ENCODE data around the gene GGCX. TPM values are rescaled to one million over a fixed set of nuclear protein-coding genes. Genes with fewer than 3 reads are reported as not detected.
"Not testable (repeated sequence)": the region's sequence is repeated elsewhere in the genome, so short reads cannot be mapped to it uniquely, and the experiment has no call there.

The GGCX gene
- total RNA-seq, 1 donor from 2014 or later = 45.6 TPM

DNA sequence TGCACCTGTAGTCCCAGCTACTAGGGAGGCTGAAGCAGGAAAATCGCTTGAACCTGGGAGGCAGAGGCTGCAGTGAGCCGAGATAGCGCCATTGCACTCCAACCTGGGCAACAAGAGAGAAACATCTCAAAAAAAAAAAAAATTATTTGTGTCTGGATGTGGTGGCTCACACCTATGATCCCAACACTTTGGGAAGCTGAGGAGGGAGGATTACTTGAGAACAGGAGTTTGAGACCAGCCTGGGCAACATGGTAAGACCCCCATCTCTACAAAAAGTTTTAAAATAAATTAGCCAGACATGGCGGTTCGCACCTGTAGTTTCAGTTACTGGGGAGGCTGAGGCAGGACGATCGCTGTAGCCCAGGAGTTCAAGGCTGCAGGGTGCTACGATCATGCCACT lies 14.4 kb upstream of the GGCX start:
- DNase-seq (ENCODE audit: low spot score) = no peak

DNA sequence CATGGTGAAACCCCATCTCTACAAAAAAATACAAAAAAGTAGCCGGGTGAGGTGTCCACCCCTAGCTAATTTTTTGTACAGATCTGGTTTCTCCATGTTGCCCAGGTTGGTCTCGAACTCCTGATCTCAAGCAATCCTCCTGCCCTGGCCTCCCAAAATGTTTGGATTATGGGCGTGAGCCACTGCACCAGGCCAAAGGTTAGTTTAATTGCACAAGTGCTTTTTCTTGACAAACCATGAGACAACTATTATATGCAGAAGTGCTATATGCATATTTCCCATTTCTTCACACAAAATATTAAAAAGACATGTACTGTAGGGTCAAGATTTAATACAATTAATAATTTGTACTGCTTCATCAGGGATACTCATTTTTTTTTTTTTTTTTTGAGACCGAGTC lies 5.0 kb upstream of the GGCX start:
- no peak for DNase-seq (ENCODE audit: low spot score)

DNA sequence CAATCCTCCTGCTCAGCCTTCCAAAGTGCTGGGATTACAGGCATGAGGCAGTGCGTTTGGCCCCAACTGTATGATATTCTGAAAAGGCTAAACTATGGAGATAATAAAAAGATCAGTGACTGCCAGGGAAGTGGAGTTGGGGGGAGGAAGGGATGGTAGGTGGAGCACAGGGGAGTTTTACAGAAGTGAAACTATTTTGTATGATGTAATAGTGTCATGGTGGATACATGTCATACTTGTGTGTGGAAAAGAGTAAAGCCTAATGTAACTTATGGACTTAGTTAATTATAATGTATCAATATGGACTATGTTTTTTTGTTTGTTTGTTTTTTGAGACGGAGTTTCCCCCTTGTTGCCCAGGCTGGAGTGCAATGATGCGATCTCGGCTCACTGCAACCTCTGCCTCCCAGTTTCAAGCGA lies 2.9 kb upstream of the GGCX start:
- no peak for DNase-seq (ENCODE audit: low spot score)

DNA sequence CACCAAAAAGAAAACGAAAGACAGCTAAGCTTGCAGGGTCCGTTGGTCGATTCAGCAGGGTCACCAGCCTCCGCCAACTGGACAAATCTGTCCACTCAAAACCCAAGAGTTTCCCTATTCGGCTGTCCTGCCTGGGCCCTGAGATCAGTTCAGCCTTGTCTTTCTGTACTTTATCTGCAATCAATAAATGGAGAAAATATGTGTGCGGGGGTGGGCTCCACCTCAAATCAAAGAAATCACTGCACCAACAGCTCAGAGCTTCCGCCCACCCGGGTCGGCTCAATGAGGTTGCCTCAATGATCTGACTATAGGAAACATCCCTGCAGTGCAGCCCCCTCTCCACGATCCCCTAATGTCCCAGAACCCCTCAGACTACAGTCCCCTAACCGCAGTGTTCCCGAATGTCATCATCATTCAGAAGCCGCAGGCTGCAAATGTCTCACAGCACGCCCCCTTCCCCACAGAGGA lies 447 bp downstream of the GGCX start:
- no peak for DNase-seq (ENCODE audit: low spot score)

DNA sequence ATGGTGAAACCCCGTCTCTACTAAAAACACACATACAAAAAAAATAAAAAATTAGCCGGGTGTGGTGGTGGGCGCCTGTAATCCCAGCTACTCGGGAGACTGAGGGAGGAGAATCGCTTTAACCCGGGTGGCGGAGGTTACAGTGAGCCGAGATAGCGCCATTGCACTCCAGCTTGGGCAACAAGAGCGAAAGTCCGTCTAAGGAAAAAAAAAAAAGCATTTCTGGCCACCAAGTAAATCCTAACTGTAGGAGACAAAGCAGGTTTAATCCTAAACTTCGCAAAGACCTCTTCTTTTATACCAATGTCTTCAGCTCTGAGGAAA lies 928 bp downstream of the GGCX start:
- not testable (repeated sequence) for DNase-seq (ENCODE audit: low spot score)

DNA sequence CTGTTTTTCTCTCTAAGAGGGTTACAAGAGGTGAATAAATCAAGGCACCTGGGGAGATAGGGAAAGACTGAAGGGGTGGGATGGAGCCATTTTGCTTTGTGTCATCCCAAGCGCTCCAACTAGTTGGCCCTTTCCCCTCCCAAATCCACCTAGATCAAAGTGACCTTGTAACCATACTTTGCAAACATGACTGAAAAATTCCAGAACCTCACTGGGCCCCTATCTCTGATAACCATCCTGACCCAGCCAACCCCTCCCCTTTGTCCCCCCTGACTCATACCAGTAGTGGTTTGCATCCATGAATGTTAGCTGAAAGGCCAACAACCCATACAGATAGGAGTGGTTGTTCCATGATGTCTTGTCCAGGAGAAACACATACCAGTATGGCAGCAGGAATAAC lies 3.1 kb downstream of the GGCX start:
- no peak for DNase-seq (ENCODE audit: low spot score)

- DNase-seq (ENCODE audit: low spot score) = no peak
Measured at GRCh38 chr2:85557130-85557529, 4.2 kb downstream of the GGCX start.

DNA sequence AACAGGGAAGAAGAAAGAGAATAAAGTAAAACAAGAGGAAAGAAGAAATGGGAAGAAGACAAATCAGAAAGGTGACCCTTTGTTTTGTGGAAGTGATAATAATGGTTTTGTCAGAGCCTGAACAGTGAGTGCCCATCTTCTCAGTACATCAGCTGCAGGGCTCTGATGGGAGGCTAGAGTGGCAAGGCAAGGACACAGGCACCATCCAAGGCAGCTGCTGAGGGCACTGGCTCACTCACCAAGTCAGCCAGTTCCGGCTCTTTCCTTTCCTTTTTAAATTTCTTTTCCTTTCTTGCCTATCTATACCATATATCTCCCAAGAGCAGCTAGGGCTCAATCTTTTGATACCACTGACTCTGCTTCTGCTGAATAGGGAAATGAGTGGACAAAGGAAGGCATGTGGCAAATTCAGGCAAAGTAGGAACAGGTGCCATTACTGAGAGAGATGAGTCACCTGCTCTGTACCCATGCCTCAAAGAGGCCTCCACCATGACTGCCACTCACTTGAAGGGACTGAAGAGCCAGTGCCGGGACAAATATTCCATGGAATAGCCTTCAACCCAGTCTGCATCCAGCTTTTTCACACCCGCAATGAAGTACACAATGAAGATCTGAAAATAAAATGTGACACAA lies 6.2 kb downstream of the GGCX start:
- no peak for DNase-seq (ENCODE audit: low spot score)

DNA sequence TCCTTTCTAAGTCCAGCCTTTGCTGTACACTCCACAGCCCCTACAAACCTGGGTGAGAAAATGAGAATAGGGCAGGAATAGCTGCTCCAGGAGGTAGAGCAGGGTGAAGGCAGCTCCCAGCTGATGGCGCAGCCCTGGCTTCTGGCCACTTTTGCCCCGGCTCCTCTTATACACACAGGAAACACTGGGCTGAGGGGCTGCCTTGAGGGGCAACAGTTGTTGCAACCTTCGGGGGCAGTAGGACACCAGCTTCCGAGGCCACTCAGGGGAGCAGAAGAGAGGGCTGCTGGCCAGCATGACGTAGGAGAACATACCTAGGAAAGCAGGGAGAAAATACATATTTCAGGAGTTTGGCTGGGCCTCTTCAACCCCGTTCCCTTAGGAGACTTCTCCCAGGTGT lies 8.1 kb downstream of the GGCX start:
- DNase-seq (ENCODE audit: low spot score) = no peak

GRCh38 chr2:85551698-85552678 lies 9.3 kb downstream of the GGCX start:
- no peak for DNase-seq (ENCODE audit: low spot score)

GRCh38 chr2:85550486-85550885 lies 10.8 kb downstream of the GGCX start:
- DNase-seq (ENCODE audit: low spot score) = no peak

GRCh38 chr2:85549826-85550225 lies 11.5 kb downstream of the GGCX start:
- DNase-seq (ENCODE audit: low spot score) = no peak

DNA sequence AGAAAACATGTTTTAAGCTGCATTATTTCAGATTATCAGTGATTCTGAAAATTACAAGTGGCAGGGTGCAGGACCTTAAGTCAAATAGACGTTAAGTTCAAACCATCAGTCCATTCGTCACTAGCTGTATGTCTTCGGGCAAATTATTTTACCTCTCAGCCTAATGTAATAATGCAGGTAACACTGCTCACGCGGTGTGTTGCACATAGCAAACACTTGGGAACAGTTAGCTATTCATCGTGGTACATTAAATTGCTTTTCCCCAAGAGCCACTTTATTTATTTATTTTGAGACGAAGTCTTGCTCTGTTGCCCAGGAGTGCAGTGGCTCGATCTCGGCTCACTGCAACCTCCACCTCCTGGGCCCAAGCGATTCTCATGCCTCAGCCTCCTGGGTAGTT lies 12.2 kb downstream of the GGCX start:
- DNase-seq (ENCODE audit: low spot score) = no peak

- no peak for DNase-seq (ENCODE audit: low spot score)
Measured at GRCh38 chr2:85548608-85548900, 12.7 kb downstream of the GGCX start.

- no peak for DNase-seq (ENCODE audit: low spot score)
Measured at GRCh38 chr2:85547859-85548607, 13.3 kb downstream of the GGCX start.

DNA sequence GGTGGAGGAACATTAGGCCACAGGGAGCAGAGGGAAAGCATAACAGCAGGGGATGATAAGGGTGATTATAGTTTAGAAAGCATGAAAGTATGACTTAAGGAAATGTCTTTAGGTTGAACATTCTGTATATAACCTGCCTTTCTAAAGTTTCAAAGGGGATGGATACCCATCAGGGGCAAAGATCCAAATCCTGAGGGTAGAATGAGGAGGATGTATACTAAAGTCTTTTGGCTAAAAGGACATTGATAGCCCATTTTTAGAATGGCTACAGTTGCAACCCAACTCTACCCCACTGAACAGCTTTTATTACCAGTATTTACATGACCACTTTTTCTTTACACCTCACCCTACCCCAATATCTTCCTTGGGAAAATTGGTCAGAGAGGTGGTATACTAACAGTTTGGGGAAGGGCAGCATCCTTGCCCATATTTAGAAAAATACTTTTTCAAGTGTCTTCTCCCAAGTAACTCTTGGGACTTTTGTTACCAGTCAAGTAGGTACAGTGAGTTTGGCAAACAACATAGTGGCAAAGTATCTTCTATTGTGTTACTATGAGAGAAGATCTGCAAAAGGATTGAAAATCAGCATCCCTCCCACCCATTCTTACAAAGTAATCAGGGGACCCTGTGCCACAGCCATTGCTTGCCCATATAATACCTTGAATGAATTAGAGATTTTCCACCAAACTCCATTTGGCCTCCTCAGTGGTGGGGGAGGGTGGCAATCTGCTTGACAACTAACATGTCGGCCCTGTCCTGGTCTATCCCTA lies 14.0 kb downstream of the GGCX start:
- DNase-seq (ENCODE audit: low spot score) = no peak

DNA sequence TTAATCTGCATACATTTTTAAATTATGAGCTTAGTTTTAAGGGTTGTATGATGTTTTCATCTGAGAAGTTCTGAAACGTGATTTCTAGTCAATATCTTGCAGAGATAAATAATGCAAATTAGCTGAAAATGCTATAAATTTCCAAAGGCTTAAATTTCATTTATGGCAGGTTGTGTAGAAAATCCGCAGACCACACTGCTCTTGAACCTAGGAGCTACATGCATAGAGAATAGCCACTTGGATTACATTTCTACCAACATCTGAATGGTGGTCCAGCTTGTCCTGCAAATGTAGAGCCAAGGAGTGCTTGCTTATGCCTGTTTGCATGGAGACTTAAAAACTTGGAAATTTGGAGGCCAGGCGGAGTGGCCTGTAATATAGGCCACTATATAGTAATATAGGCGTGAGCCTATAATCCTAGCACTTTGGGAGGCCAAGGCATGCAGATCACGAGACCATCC lies 15.5 kb downstream of the GGCX start:
- no peak for DNase-seq (ENCODE audit: low spot score)

DNA sequence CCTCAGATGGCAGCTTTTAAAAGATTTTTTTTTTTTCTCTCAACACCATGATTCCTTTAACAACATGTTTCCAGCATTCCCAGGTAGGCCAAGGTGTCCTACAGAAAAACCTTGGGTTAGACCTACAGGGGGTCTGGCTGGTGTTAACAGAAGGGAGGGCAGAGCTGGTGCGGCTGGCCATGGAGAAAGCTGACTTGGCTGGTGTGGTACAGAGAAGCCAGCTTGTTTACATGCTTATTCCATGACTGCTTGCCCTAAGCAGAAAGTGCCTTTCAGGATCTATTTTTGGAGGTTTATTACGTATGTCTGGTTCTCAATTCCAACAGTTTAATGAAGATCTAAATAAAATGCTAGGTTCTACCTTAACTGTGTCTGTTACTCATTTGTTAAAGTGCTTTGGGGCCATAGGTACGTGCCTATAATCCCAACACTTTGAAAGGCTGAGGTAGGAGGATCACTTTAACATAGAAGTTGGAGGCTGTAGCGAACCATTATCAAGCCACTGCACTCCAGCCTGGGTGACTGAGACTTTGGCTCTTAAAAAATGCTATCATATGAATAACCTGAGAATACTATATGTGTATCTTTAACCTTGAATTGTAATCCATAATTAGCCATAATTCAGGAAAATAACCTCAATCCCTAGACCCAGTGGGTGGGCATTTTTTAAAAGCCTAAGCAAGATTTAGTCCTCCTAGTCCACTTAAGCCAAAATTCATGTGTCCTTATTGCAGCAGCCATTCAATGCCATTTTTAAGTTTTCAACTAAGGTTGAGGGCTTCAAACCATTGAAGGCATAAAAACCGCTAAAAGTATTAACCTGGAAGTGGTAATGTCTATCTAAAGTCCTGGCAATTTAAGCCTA lies 16.1 kb downstream of the GGCX start:
- DNase-seq (ENCODE audit: low spot score) = not testable (repeated sequence)

GRCh38 chr2:85544254-85544691 lies 17.0 kb downstream of the GGCX start:
- DNase-seq (ENCODE audit: low spot score) = not testable (repeated sequence)

GRCh38 chr2:85542777-85543176 lies 18.5 kb downstream of the GGCX start:
- DNase-seq (ENCODE audit: low spot score) = no peak
